Psoas muscle (tissue), 8 donors: Measurements from ENCODE around the gene CFDP1. TPM values are rescaled to one million over a fixed set of nuclear protein-coding genes. Genes with fewer than 3 reads are reported as not detected.

Source experiments
- ATAC-seq, 4 donors: fragments of 200-7000 bp; cut with Tn5 transposase; one replicate each; pipeline ENCODE4 v1.9.1; 2020; ENCODE audit warnings: moderate library complexity in 3 of 4, mild to moderate bottlenecking in 2 of 4
- DNase-seq, 2 donors: peaks; one replicate each; pipeline ENCODE4 v3.0.0-alpha.2; 2020
- H3K27ac ChIP-seq: fragments of 200-600 bp; one replicate; pipeline ENCODE4 v1.8.0; 2022
- H3K27me3 ChIP-seq, 3 donors: fragments of 200-600 bp in 1 of 3; one replicate each; pipeline versions ENCODE4 v1.6.1 to v1.8.0; 2013 to 2022; ENCODE audit warnings: low read length in 2 of 3, mild to moderate bottlenecking in 2 of 3, moderate library complexity in 1 of 3; ENCODE audit not compliant: insufficient read depth in 3 of 3
- H3K36me3 ChIP-seq, 2 donors: fragments of 200-600 bp in 1 of 2; one replicate each; pipeline versions ENCODE4 v1.6.1 to v1.8.0; 2013 to 2022; ENCODE audit warnings: low read depth in 1 of 2, mild to moderate bottlenecking in 1 of 2, moderate library complexity in 1 of 2; ENCODE audit not compliant: insufficient read depth in 1 of 2
- H3K4me1 ChIP-seq: fragments of 200-600 bp; one replicate; pipeline ENCODE4 v1.8.0; 2022
- H3K4me3 ChIP-seq: fragments of 200-600 bp; one replicate; pipeline ENCODE4 v1.8.0; 2022; ENCODE audit warnings: mild to moderate bottlenecking
- H3K9me3 ChIP-seq: fragments of 200-600 bp; one replicate; pipeline ENCODE4 v1.8.0; 2022
- WGBS, 3 donors: extraction: QIAGEN DNeasy Blood & Tissue Kit; methylation state at CpG; one replicate each; pipeline versions ENCODE4 v1.1.6 to v1.1.7; 2013; 5-methylcytosine and 5-hydroxymethylcytosine counted together
- intact Hi-C, 2 donors: fragments of 100-400 bp; cut with DNase I; formaldehyde crosslinking; loops; one replicate each; pipeline versions ENCODE4 v1.11.0 to v1.14.2; 2022
- polyA plus RNA-seq, 3 donors: library from polyadenylated mRNA; stranded (reverse); fragments of 200-250 nt; gene quantifications; one replicate each; pipeline ENCODE4 v1.2.3, GENCODE V29; 2013
- total RNA-seq, 4 donors: library from RNA; stranded (reverse); fragmentation: NEBNext Ultra II Directional in 2 of 4; extraction: Animal tissue kit (Norgen Biotek cat#: 25700) in 2 of 4; gene quantifications; one replicate each; pipeline versions ENCODE4 v1.2.1 to v1.2.4, GENCODE V29; 2021 to 2023
- TF ChIP-seq, protein P1 (sequence below): fragments of 200-600 bp; IDR thresholded peaks from one replicate; pipeline ENCODE4 v1.8.0; 2022; ENCODE audit warnings: antibody characterized with exemption
- donor health status: healthy with polysubstance abuse.
- donor health status: DM: no; HTN: no; CAD: no; lungs with moderate emphysema.
- donor health status: Bipolar disorder and iron deficiency.
- donor health status: healthy.
- donor health status: DM: yes; HTN: yes; CAD: no.
- donor health status: DM: no; HTN: no; CAD: no.
- donor health status: DM: no; HTN: no; CAD: no.
- donor health status: DM: yes; HTN: yes; CAD: no.

The CFDP1 gene
- total and polyA plus RNA-seq, 7 donors = 16.6 to 78.2 (median 21.9) TPM

DNA sequence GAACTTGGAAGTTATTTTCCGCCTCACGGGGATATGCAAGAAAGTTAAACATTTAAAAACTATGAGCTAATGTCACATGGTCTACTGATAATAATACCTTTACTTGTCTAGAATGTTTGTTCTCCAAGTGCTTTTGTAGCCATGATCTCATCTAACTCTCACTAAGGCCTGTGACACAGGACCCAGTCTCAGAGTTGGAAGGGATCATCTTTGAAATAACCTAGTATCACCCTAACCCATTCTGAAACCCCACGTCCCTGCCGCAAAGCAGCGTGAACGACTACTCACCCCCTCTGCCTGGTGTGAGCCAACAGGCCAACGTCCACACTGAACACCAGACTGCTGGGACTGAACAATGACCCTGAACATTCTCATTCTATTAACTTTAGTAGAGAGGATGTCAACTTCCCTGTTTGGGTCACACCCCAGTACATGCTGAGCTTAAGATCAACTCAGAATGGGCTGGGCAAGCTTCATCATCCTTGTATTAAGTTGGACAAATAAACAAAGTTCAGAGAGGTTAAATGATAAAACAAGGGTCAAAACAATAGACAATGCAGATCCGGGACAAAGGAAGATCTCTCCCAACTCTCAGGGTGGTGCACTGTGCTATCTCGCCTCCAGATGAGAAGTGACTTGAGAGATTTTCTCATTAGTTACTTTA is 127.1 kb downstream of the CFDP1 start:
- TF ChIP-seq, protein P1, sequence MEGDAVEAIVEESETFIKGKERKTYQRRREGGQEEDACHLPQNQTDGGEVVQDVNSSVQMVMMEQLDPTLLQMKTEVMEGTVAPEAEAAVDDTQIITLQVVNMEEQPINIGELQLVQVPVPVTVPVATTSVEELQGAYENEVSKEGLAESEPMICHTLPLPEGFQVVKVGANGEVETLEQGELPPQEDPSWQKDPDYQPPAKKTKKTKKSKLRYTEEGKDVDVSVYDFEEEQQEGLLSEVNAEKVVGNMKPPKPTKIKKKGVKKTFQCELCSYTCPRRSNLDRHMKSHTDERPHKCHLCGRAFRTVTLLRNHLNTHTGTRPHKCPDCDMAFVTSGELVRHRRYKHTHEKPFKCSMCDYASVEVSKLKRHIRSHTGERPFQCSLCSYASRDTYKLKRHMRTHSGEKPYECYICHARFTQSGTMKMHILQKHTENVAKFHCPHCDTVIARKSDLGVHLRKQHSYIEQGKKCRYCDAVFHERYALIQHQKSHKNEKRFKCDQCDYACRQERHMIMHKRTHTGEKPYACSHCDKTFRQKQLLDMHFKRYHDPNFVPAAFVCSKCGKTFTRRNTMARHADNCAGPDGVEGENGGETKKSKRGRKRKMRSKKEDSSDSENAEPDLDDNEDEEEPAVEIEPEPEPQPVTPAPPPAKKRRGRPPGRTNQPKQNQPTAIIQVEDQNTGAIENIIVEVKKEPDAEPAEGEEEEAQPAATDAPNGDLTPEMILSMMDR = no peak
- no peak for DNase-seq
- H3K9me3 ChIP-seq = no peaks in the 10 kb centered on the region
- no peaks in the 10 kb centered on the region for H3K27me3 ChIP-seq
- H3K36me3 ChIP-seq = peaks cover 5 to 18% of the 10 kb centered on the region in 2 donors
- intact Hi-C loops = loop anchor here (5.0 kb wide), 2 partner anchors 36 to 69 kb away; no protein-coding TSS in a partner anchor
- H3K4me3 ChIP-seq = no peak overlapping the region
- H3K27ac ChIP-seq = peak overlapping the region; percentile 93
- WGBS, 3 donors = 76 to 81% (median 78%) methylated on average over 9 of the region's 9 CpGs
- peaks cover 25% of the 10 kb centered on the region for H3K4me1 ChIP-seq
- ATAC-seq = peak in 3 of 4 donors; percentile 7 to 37 (median 9)

DNA sequence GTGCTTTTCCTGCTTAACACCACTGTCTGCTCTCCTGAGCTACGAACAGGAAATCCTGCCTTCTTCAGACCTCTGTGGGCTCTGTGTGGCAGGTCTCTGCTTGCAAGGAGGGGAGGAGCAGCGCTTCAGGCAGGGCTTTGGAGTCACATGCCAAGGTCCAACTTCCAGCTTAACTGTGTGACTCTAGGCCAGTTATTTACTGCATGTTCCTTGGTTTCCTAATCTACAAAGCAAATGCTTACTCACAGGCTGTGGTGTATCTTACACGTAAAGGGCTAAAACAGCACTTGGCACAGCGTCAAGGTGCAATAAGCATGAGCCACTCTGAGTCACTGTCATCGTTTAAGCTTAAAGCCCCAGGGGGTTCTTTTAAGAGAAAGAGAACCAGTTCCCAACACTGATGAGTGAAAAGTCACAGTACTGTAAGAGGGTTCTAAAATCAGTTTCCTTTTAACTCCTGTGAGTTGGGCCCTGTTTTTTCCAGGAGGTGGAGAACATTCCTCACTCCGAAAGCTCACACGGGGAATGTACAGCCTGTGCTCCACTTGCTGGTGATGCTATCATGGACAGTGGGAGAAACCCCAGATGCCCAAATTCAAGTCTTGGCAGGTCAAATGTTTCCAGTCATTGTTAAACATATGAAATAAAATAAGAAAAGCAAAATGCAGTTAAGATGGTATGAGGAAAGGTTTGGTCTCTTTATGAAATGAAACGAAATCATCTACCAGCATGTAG is 127.8 kb downstream of the CFDP1 start:
- Histone ChIP-seq H3K4me3 (peak overlapping the region; percentile 29), H3K36me3 (peaks cover 5 to 24% of the 10 kb centered on the region in 2 donors), H3K27ac (peak overlapping the region; percentile 93), H3K27me3 (no peaks in the 10 kb centered on the region), H3K4me1 (peaks cover 25% of the 10 kb centered on the region), H3K9me3 (no peaks in the 10 kb centered on the region)
- intact Hi-C loops = loop anchor here (5.0 kb wide), 2 partner anchors 37 to 68 kb away; no protein-coding TSS in a partner anchor
- DNase-seq = peak; percentile 87 to 89
- WGBS, 3 donors = 22 to 40% (median 31%) methylated on average over 8 of the region's 8 CpGs
- TF ChIP-seq, protein P1 = no peak
- ATAC-seq = peak; percentile 94 to 98 (median 97)

DNA sequence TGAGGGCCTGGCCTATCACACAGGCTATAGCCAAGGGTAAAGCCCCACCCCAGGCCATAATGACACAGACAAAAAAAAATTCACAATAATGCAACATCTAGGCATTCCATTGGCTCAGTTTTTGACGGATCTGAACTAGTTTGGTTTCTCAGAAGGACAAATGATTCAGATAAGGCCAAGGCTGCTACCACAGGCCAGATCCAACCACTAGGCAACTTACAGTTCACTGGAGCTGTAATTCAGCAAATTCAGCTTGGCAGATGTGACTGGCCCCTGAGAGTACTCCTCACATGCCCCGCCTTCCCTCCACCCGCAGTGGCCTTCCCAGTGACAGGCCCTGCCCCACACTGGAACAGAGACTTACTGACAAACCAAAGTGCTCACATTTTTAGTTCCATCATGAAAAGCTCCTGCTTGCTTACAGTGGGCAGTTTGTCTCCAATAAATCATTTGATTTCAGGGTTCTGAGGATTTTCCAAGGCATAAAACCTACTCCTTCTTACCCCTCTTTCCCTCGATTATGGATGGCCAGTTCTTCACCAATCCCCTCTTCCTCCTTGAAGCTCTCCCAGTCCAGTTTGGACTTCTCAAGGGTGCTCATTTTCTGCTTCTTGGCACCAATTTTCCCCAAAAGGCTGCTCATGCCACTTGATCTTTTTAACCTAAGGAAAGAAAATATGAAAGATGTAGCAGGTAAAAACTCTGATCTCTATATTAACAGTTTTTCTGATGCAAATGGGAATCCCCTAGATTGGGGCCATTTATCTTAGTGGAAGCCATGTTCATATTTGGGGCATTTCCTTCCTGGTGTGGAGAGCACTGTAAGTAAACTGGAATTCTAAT is 128.6 kb downstream of the CFDP1 start:
- peak overlapping the region; percentile 29 for H3K4me3 ChIP-seq
- ATAC-seq (peak in 3 of 4 donors; percentile 9 to 37 (median 37)), DNase-seq (peak in 1 of 2 donors; percentile 70)
- H3K36me3 ChIP-seq = peaks cover 5 to 31% of the 10 kb centered on the region in 2 donors
- H3K27me3 ChIP-seq = no peaks in the 10 kb centered on the region
- TF ChIP-seq, protein P1 = no peak
- H3K27ac ChIP-seq = peak overlapping the region; percentile 93
- no peaks in the 10 kb centered on the region for H3K9me3 ChIP-seq
- intact Hi-C loops = loop anchor here (5.0 kb wide), 3 partner anchors 38 to 67 kb away; no protein-coding TSS in a partner anchor
- peaks cover 25% of the 10 kb centered on the region for H3K4me1 ChIP-seq
- WGBS, 3 donors = 70 to 76% (median 72%) methylated on average over 4 of the region's 4 CpGs

DNA sequence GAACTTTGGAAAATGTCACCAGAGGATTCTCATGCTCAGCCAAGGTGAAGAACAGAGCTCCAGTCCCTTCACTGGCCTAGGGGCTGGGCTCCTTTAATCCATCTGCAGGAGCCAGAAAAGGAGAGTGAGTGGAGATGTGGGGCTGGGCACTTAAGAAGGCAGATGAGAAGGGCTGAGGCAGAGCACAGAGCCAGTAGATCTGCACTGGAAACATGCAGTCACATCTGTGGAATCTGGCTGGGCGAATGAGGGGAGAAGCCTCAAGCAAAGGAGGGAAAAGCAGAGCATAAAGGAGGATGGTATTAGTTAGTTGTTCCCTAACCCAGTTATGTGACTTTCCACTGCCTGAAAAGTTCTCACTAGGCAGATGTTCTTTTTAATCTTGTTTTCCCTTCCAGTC is 131.5 kb downstream of the CFDP1 start:
- H3K9me3 ChIP-seq = no peaks in the 10 kb centered on the region
- no peak for ATAC-seq
- peaks cover 5 to 45% of the 10 kb centered on the region in 2 donors for H3K36me3 ChIP-seq
- H3K4me1 ChIP-seq = peaks cover 23% of the 10 kb centered on the region
- intact Hi-C loops = loop anchor here in 1 of 2 donors (5.0 kb wide), 1 partner anchor 40 kb away; no protein-coding TSS in a partner anchor
- H3K27me3 ChIP-seq = no peaks in the 10 kb centered on the region
- no peak for DNase-seq
- H3K4me3 ChIP-seq = no peak overlapping the region
- H3K27ac ChIP-seq = no peak overlapping the region
- 86 to 100% (median 95%) methylated on average over 1 of the region's 1 CpG for WGBS, 3 donors
- TF ChIP-seq, protein P1 = no peak
